ENCODE data around the gene RNF150. TPM values are rescaled to one million over a fixed set of nuclear protein-coding genes. Genes with fewer than 3 reads are reported as not detected.
A peak's percentile ranks its signal among the peaks of the same experiment; 100 is the strongest.

RNF150 gene
- total RNA-seq, 1 donor from 2014 or later: 14.8 TPM

DNA sequence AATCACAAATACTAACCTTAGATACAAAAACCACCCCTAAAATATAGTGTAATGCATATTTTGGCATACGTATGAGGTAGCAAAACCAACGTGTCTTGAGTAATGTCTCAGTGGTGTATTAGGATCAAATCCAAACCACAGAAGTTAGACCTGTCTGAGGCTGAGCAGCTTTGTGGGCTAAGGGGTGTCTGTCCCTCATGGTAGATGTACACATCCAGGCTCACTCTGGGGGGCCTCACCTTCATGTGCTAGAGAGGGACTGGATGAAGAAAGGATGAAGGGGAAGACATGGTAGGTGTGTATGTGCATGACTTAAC, 189.1 kb downstream of the RNF150 start:
- H3K9me3 Mint-ChIP-seq (ENCODE audit: low read depth): no peaks in the 10 kb centered on the region
- H3K27me3 Mint-ChIP-seq (ENCODE audit: low read depth): no peaks in the 10 kb centered on the region
- no peak for DNase-seq (ENCODE audit: low spot score)
- H3K27ac Mint-ChIP-seq (ENCODE audit: unreplicated experiment): peak overlapping the region; percentile 96
- H3K4me3 Mint-ChIP-seq (ENCODE audit: unreplicated experiment): peak overlapping the region; percentile 22
- H3K4me1 Mint-ChIP-seq (ENCODE audit: low read depth): peaks cover 68% of the 10 kb centered on the region
- H3K36me3 Mint-ChIP-seq (ENCODE audit: low read depth): no peaks in the 10 kb centered on the region
- TF ChIP-seq, protein P1, sequence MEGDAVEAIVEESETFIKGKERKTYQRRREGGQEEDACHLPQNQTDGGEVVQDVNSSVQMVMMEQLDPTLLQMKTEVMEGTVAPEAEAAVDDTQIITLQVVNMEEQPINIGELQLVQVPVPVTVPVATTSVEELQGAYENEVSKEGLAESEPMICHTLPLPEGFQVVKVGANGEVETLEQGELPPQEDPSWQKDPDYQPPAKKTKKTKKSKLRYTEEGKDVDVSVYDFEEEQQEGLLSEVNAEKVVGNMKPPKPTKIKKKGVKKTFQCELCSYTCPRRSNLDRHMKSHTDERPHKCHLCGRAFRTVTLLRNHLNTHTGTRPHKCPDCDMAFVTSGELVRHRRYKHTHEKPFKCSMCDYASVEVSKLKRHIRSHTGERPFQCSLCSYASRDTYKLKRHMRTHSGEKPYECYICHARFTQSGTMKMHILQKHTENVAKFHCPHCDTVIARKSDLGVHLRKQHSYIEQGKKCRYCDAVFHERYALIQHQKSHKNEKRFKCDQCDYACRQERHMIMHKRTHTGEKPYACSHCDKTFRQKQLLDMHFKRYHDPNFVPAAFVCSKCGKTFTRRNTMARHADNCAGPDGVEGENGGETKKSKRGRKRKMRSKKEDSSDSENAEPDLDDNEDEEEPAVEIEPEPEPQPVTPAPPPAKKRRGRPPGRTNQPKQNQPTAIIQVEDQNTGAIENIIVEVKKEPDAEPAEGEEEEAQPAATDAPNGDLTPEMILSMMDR (IDR thresholded peaks at IDR 0.05): no peak

DNA sequence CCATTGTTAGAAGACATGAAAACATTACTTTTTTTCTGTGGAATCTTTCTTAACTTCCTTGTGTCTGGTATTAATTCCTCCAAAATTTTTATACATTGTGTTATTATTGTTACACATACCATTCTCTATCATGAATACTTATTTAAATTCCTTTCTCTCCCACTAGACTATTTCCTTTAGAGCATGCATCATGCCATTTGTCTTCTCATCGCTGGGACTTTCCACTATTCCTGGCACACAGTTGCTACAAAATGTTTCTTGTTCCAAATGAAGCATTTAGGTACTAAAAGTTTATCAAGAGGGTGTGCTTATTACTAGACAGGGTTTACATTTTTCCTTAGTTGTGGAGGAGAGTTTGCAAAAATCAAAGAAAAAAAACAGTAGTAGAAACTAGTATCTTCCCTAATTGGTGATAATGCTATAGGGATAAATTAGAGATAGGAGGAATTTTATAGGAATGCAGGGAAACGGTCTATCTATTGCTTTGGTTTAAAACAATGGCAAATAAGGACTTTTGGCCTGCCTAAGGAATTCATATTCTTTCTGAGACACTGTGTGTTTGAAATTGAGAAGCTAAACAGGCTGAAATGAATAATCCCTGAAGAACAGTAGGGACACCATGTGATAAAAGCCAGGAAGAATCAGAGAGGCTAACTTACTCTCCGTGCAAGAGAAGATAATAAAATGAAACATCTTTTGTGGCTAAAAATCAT, 189.6 kb downstream of the RNF150 start:
- TF ChIP-seq, protein P1 (IDR thresholded peaks at IDR 0.05): no peak
- no peaks in the 10 kb centered on the region for H3K36me3 Mint-ChIP-seq (ENCODE audit: low read depth)
- peak overlapping the region; percentile 96 for H3K27ac Mint-ChIP-seq (ENCODE audit: unreplicated experiment)
- no peak overlapping the region for H3K4me3 Mint-ChIP-seq (ENCODE audit: unreplicated experiment)
- no peak for DNase-seq (ENCODE audit: low spot score)
- H3K27me3 Mint-ChIP-seq (ENCODE audit: low read depth): no peaks in the 10 kb centered on the region
- no peaks in the 10 kb centered on the region for H3K9me3 Mint-ChIP-seq (ENCODE audit: low read depth)
- H3K4me1 Mint-ChIP-seq (ENCODE audit: low read depth): peaks cover 73% of the 10 kb centered on the region

DNA sequence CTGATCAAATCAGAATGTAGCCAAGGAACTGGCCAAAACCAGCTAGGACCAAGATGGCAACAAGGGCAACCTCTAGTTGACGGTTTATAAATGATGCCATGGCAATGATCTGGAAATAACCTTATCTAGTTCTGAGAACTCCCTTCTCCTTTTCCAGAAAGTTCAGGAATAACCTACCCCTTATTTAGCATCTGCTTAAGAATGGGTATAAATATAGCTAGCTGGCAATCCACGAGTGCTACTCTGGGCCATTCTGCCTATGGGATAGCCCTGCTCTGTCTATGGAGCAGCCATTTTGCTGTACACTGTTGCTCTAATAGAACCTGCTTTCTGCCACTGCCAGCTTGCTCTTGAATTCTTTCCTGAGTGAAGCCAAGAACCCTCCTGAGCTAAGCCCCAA, 192.7 kb downstream of the RNF150 start:
- Mint-ChIP-seq H3K4me1 (ENCODE audit: low read depth) (peaks cover 79% of the 10 kb centered on the region), H3K36me3 (ENCODE audit: low read depth) (no peaks in the 10 kb centered on the region), H3K4me3 (ENCODE audit: unreplicated experiment) (no peak overlapping the region), H3K27me3 (ENCODE audit: low read depth) (no peaks in the 10 kb centered on the region), H3K27ac (ENCODE audit: unreplicated experiment) (peak overlapping the region; percentile 58), H3K9me3 (ENCODE audit: low read depth) (no peaks in the 10 kb centered on the region)
- TF ChIP-seq, protein P1 (IDR thresholded peaks at IDR 0.05): no peak
- no peak for DNase-seq (ENCODE audit: low spot score)

DNA sequence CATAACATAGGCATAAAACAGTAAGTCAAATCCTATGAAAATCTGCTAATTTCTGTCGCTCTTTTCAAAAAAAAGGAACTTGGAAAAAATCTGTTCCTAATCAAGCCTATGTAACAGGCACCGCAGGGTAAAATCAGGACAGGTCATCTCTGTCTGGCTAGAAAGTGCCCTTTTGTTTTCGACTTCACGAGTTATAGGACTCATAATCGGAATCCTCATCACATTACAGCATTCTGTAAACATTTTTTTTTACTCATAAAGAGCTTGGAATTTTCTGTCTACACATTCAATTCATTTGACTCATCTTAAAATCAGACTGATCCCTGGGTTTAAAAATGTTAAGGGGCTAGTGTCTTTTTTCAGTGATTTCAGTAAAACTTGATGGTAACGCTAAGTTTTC, 195.4 kb downstream of the RNF150 start:
- Mint-ChIP-seq H3K4me3 (ENCODE audit: unreplicated experiment) (peak overlapping the region; percentile 24), H3K9me3 (ENCODE audit: low read depth) (no peaks in the 10 kb centered on the region), H3K4me1 (ENCODE audit: low read depth) (peaks cover 67% of the 10 kb centered on the region), H3K36me3 (ENCODE audit: low read depth) (no peaks in the 10 kb centered on the region), H3K27ac (ENCODE audit: unreplicated experiment) (peak overlapping the region; percentile 80), H3K27me3 (ENCODE audit: low read depth) (no peaks in the 10 kb centered on the region)
- DNase-seq (ENCODE audit: low spot score): no peak
- TF ChIP-seq, protein P1 (IDR thresholded peaks at IDR 0.05): no peak

DNA sequence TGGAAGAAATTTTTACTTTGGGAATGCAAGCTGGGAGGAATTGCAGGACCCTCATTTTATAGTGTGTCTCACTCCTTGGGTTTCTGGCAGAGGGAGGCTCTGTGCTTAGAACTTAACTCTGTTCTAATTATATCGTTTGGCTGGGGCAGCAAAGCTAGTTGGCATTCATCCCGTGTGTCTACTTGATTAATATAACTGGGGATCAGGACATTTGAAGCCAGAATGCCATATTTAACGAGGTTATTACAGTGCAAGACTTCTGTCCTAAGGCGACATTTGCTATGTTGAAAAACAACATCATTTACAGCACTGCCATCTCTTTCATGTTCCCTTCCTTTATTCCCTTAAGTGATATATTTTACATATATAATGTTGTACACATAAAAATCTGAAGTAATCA, 198.0 kb downstream of the RNF150 start:
- Mint-ChIP-seq H3K4me3 (ENCODE audit: unreplicated experiment) (no peak overlapping the region), H3K36me3 (ENCODE audit: low read depth) (no peaks in the 10 kb centered on the region), H3K27ac (ENCODE audit: unreplicated experiment) (no peak overlapping the region), H3K9me3 (ENCODE audit: low read depth) (no peaks in the 10 kb centered on the region), H3K4me1 (ENCODE audit: low read depth) (peaks cover 49% of the 10 kb centered on the region), H3K27me3 (ENCODE audit: low read depth) (no peaks in the 10 kb centered on the region)
- TF ChIP-seq, protein P1 (IDR thresholded peaks at IDR 0.05): no peak
- DNase-seq (ENCODE audit: low spot score): no peak
